DMS153 (cell line): Measurements from ENCODE around the gene NEGR1.

Experiments used
- DNase-seq: peaks from one replicate; lab custom pipeline; 2025; lab: John Stamatoyannopoulos, UW

The NEGR1 gene

GRCh38 chr1:71850936-71851335 lies 431.4 kb downstream of the NEGR1 start:
- no peak for DNase-seq

- DNase-seq: no peak
Measured at GRCh38 chr1:71850515-71850914, 431.8 kb downstream of the NEGR1 start.

GRCh38 chr1:71843012-71843411 lies 439.3 kb downstream of the NEGR1 start:
- no peak for DNase-seq

GRCh38 chr1:71839876-71840275 lies 442.5 kb downstream of the NEGR1 start:
- no peak for DNase-seq

- DNase-seq: no peak
Measured at GRCh38 chr1:71836904-71837303, 445.4 kb downstream of the NEGR1 start.

GRCh38 chr1:71835442-71835813 lies 446.9 kb downstream of the NEGR1 start:
- DNase-seq: no peak

- DNase-seq: no peak
Measured at GRCh38 chr1:71834601-71835441, 447.5 kb downstream of the NEGR1 start.

- no peak for DNase-seq
Measured at GRCh38 chr1:71831646-71832045, 450.7 kb downstream of the NEGR1 start.

GRCh38 chr1:71829346-71829745 lies 453.0 kb downstream of the NEGR1 start:
- no peak for DNase-seq

- DNase-seq: no peak
Measured at GRCh38 chr1:71828431-71829012, 453.8 kb downstream of the NEGR1 start.

GRCh38 chr1:71823708-71824305 lies 458.5 kb downstream of the NEGR1 start:
- DNase-seq: no peak

- DNase-seq: no peak
Measured at GRCh38 chr1:71817028-71817427, 465.3 kb downstream of the NEGR1 start.

GRCh38 chr1:71809085-71809484 lies 473.3 kb downstream of the NEGR1 start:
- peak; percentile 57 for DNase-seq

GRCh38 chr1:71804140-71804539 lies 478.2 kb downstream of the NEGR1 start:
- DNase-seq: no peak

GRCh38 chr1:71796006-71796405 lies 486.3 kb downstream of the NEGR1 start:
- peak; percentile 72 for DNase-seq

- no peak for DNase-seq
Measured at GRCh38 chr1:71792264-71792663, 490.1 kb downstream of the NEGR1 start.

GRCh38 chr1:71788113-71788512 lies 494.2 kb downstream of the NEGR1 start:
- DNase-seq: no peak

- DNase-seq: no peak
Measured at GRCh38 chr1:71787699-71788098, 494.6 kb downstream of the NEGR1 start.

GRCh38 chr1:71786218-71786617 lies 496.1 kb downstream of the NEGR1 start:
- no peak for DNase-seq

- no peak for DNase-seq
Measured at GRCh38 chr1:71785450-71785849, 496.9 kb downstream of the NEGR1 start.

GRCh38 chr1:71785000-71785399 lies 497.3 kb downstream of the NEGR1 start:
- no peak for DNase-seq

GRCh38 chr1:71784241-71784640 lies 498.1 kb downstream of the NEGR1 start:
- DNase-seq: no peak

- DNase-seq: no peak
Measured at GRCh38 chr1:71783071-71783470, 499.3 kb downstream of the NEGR1 start.
